ENCODE data around the gene DACH1.
A peak's percentile ranks its signal among the peaks of the same experiment; 100 is the strongest.

DACH1 gene

DNA sequence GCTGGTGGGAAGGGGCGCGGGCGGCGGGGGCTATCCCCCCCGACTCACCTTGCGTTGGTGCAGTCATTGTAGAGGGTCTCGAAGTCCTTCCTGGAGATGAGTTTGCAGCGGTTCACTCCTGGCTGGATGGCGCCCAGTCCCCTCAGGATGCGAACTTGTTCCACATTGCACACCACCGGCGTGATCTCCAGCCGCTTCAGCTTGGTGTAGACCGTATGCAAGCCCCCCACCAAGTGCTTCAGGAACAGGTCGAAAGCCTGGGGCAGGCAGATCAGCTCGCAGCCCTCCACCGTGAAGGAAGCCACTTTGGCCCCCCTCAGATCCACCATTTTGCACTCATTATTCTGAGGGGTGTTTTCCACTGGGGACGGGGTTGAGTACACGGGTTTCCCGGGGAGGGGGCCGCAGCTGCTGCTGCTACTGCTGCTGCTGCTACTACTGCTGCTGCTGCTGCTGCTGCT lies 1.1 kb downstream of the DACH1 start:
- no peaks in the 10 kb centered on the region for H3K36me3 ChIP-seq (ENCODE audit: control insufficient read depth, insufficient read depth, low read length)
- peak overlapping the region; percentile 71 for H3K4me3 ChIP-seq (ENCODE audit: low read depth, low read length)
- H3K9me3 ChIP-seq (ENCODE audit: control insufficient read depth, insufficient read depth, low read length), result no peaks in the 10 kb centered on the region
- H3K27me3 ChIP-seq (ENCODE audit: control insufficient read depth, insufficient read depth, low read length), result peaks cover 92% of the 10 kb centered on the region
- H3K27ac ChIP-seq (ENCODE audit: low read depth, low read length), result no peak overlapping the region
- no peak overlapping the region for H3K9ac ChIP-seq (ENCODE audit: low read depth, low read length)
- H3K4me1 ChIP-seq (ENCODE audit: control insufficient read depth, insufficient read depth, low read length), result peaks cover 25% of the 10 kb centered on the region

DNA sequence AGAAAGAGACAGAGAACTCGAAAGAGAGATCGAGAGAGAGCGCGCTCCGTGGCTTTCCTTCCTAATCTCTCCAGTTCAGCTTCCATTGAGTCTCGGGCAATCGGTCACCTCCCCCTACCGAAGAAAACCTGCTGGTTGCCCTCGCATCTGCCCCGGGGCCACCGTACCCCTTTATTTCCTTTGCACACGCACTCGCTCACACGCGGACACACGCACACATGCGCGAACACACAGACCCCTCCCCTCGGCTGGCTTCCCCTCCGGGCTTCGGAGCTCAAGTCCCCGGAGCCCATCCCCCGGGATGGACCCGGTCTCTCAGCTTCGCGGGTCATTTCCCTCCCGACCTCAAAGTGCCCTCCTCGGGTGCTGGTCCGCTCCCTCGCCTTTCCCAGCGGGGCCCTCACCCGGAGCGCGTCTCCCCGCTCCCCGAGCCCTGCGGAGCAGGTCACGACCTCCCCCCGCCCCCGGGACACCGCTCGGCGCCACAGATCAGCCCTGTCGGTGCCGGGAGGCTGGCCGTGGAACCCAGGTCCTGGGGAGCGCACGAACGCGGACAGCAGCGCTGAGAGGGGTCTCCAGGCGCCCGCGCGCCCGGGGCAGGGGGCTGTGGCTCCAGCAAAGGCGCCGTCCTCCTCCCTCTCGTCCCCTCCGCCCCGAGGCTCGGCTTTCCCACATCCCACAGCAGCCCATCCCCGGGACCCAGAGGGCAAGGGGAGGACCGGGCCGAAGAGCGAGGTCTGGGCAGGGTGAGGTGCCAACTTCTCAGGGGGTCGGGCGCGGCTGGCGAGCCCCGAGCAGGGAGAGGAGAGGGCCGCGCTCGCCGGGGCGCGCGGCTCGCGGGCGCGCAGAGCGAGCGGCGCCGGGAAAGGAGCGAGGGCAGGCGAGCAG lies 1.8 kb downstream of the DACH1 start:
- no peak overlapping the region for H3K9ac ChIP-seq (ENCODE audit: low read depth, low read length)
- H3K4me1 ChIP-seq (ENCODE audit: control insufficient read depth, insufficient read depth, low read length), result peaks cover 19% of the 10 kb centered on the region
- no peak overlapping the region for H3K27ac ChIP-seq (ENCODE audit: low read depth, low read length)
- H3K9me3 ChIP-seq (ENCODE audit: control insufficient read depth, insufficient read depth, low read length), result no peaks in the 10 kb centered on the region
- H3K27me3 ChIP-seq (ENCODE audit: control insufficient read depth, insufficient read depth, low read length), result peaks cover 86% of the 10 kb centered on the region
- peak overlapping the region; percentile 71 for H3K4me3 ChIP-seq (ENCODE audit: low read depth, low read length)
- H3K36me3 ChIP-seq (ENCODE audit: control insufficient read depth, insufficient read depth, low read length), result no peaks in the 10 kb centered on the region

DNA sequence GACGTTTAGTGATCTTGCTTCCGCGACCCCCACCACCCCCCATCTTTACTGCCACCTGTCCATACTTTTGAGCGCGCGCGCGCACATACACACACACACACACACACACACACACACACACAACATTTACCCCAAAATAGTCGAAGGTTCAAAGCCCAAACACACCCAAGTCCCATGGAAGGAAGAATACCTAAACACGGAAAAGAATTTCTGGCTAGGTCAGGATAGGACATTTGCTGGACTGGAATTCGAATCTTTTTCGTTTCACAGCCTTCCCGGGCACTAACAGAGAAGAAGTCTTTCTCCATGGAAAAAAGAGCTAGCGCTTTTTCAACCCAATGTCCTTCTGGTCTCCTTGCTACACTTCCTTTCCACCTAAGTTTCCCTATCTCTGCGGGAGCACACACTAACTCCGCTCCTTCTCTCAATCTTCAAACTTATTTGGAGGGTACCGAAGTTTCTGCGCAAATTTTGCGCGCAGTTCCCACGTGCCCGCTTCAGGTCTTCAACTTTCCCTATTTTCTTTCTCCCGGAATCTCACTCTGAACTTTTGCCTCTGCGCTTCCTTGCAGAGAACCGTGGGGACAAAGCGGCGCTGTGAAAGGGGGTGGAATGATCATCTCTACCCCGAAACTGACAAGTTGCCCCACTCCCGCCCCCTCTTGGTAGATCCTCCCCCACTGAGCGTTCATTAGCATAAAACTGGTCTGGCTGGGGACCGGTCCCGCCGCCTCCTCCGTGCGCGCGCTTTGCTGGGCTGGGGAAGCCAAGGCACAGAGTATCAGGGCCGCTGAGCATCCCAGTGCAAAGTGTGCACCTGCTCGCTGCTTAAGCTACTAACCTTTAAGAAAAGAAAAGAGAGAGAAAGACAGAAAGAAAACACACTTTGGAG lies 2.7 kb downstream of the DACH1 start:
- H3K36me3 ChIP-seq (ENCODE audit: control insufficient read depth, insufficient read depth, low read length), result no peaks in the 10 kb centered on the region

DNA sequence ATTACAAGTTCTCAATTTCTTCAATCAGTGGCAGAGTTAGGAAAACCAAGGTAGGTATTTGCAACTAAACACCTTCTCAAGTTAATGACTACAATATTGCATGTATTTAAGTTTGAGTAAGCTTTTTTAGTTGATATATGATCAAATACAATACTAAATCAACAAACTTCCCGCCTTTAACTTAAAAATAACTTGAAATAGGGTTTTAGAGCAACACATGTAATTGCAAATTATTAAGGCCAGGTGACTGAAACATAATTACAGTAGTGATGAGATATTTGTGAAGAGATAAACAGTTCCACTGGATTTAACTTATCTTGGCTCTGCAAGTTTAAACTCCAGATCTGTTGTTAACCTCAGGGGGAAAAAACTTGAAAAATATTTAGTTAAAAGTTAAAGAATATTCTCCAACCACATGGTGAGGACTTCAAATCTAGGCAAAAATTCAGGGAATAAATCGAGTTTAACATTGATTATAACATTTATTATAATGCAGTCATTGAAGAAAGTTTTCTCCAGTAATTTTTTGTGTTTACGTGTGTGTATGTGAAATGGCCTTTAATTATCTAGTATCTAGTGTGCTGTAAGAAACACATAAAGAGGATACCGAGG lies 3.6 kb downstream of the DACH1 start:
- H3K9me3 ChIP-seq (ENCODE audit: control insufficient read depth, insufficient read depth, low read length), result no peaks in the 10 kb centered on the region
- no peak overlapping the region for H3K9ac ChIP-seq (ENCODE audit: low read depth, low read length)
- no peaks in the 10 kb centered on the region for H3K36me3 ChIP-seq (ENCODE audit: control insufficient read depth, insufficient read depth, low read length)
- H3K4me1 ChIP-seq (ENCODE audit: control insufficient read depth, insufficient read depth, low read length), result peaks cover 8% of the 10 kb centered on the region
- no peak overlapping the region for H3K4me3 ChIP-seq (ENCODE audit: low read depth, low read length)
- H3K27ac ChIP-seq (ENCODE audit: low read depth, low read length), result no peak overlapping the region
- peaks cover 69% of the 10 kb centered on the region for H3K27me3 ChIP-seq (ENCODE audit: control insufficient read depth, insufficient read depth, low read length)

More for the DNA sequence above, 2.7 kb downstream of the DACH1 start:
- Histone ChIP-seq H3K27ac (ENCODE audit: low read depth, low read length) (no peak overlapping the region), H3K4me1 (ENCODE audit: control insufficient read depth, insufficient read depth, low read length) (peaks cover 12% of the 10 kb centered on the region), H3K27me3 (ENCODE audit: control insufficient read depth, insufficient read depth, low read length) (peaks cover 79% of the 10 kb centered on the region), H3K4me3 (ENCODE audit: low read depth, low read length) (peak overlapping the region; percentile 71), H3K9me3 (ENCODE audit: control insufficient read depth, insufficient read depth, low read length) (no peaks in the 10 kb centered on the region), H3K9ac (ENCODE audit: low read depth, low read length) (no peak overlapping the region)

DNA sequence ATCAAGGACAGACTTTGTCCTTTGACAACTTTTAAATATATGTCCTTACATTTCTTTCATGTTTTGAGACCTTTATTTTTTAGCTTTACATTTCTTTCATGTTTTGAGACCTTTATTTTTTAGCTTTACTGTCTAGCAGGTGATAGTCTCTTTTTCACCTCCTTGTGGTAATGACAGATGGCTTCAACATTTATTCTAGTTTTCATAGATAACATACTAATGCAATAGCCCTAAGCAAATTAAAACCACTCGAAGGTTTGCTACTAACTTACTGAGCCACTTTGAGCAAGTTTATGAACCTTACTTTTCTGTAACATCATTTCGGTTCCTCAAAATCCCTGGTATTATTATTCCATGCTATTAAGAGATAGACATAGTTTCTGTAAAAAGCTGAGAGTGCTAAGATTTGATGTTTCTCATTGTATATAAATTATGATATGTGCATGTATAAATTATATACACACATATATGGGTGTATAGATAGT lies 4.5 kb downstream of the DACH1 start:
- no peak overlapping the region for H3K9ac ChIP-seq (ENCODE audit: low read depth, low read length)
- H3K27me3 ChIP-seq (ENCODE audit: control insufficient read depth, insufficient read depth, low read length), result peaks cover 60% of the 10 kb centered on the region
- H3K4me3 ChIP-seq (ENCODE audit: low read depth, low read length), result no peak overlapping the region

DNA sequence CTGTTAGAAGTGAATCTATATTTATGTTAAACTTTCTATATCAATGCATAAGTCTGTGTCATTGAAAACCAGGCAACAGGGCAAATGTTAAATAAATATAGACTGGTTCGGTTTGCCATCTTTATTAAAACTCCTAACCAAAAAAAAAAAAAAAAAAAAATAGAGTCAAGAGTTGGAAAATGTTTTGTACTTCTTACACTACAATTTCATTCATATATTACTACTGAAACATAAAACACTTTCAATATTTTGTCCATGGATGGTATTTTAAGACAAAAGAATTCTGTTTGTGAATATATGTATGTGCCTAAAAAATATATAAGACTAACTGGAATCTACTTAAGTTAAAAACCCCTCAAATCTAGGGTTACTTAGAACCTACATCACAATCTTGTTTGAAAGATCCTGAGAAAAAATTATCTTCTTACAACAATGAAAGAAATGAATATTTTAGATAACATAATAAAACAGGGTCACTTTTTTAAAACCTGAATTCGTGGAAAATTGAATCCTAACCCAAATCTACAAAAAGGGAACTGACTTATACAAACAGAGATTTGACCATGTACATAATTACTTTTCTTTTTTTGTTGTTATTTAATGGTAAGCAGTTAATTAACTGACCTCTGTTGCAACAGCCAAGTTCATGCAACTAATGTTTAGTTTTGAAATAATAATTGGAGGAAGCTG lies 5.1 kb downstream of the DACH1 start:
- Histone ChIP-seq H3K27me3 (ENCODE audit: control insufficient read depth, insufficient read depth, low read length) (peaks cover 54% of the 10 kb centered on the region), H3K4me3 (ENCODE audit: low read depth, low read length) (no peak overlapping the region), H3K27ac (ENCODE audit: low read depth, low read length) (no peak overlapping the region), H3K9ac (ENCODE audit: low read depth, low read length) (no peak overlapping the region), H3K4me1 (ENCODE audit: control insufficient read depth, insufficient read depth, low read length) (peaks cover 4% of the 10 kb centered on the region; the same call in 1 of the 2 replicates), H3K36me3 (ENCODE audit: control insufficient read depth, insufficient read depth, low read length) (no peaks in the 10 kb centered on the region), H3K9me3 (ENCODE audit: control insufficient read depth, insufficient read depth, low read length) (no peaks in the 10 kb centered on the region)

More for the DNA sequence above, 4.5 kb downstream of the DACH1 start:
- Histone ChIP-seq H3K4me1 (ENCODE audit: control insufficient read depth, insufficient read depth, low read length) (peaks cover 4% of the 10 kb centered on the region; the same call in 1 of the 2 replicates), H3K9me3 (ENCODE audit: control insufficient read depth, insufficient read depth, low read length) (no peaks in the 10 kb centered on the region), H3K27ac (ENCODE audit: low read depth, low read length) (no peak overlapping the region), H3K36me3 (ENCODE audit: control insufficient read depth, insufficient read depth, low read length) (no peaks in the 10 kb centered on the region)

DNA sequence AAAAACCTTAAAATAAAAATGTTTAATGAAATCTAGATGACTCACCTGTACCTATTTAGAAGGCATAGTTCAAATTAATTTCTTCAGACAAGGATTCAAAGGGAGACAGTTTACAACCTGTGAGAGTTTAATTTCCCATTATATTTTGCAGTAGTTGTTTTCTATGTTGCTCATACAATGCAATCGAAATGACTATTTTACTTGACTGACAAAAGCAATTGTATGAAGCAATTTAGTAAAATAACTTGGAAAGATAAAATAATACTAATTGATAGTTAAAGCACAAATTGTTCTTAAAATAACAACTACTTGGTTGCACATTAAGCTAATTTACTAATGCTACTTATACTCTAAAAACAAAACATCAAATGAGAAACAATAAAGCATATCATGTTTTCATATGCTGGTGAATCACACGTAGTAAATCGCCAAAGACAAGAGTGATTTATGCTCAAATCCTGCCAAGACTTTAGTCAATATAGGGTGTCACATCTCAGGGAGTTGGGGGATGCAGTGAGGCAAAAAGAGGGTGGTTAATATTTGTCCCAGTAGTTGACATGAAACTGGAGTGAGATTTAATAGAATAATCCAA lies 6.4 kb downstream of the DACH1 start:
- H3K9ac ChIP-seq (ENCODE audit: low read depth, low read length), result no peak overlapping the region
- H3K9me3 ChIP-seq (ENCODE audit: control insufficient read depth, insufficient read depth, low read length), result no peaks in the 10 kb centered on the region
- no peak overlapping the region for H3K27ac ChIP-seq (ENCODE audit: low read depth, low read length)
- H3K36me3 ChIP-seq (ENCODE audit: control insufficient read depth, insufficient read depth, low read length), result no peaks in the 10 kb centered on the region
- H3K4me1 ChIP-seq (ENCODE audit: control insufficient read depth, insufficient read depth, low read length), result peaks cover 4% of the 10 kb centered on the region; the same call in 1 of the 2 replicates
- H3K27me3 ChIP-seq (ENCODE audit: control insufficient read depth, insufficient read depth, low read length), result peaks cover 43% of the 10 kb centered on the region
- H3K4me3 ChIP-seq (ENCODE audit: low read depth, low read length), result no peak overlapping the region

DNA sequence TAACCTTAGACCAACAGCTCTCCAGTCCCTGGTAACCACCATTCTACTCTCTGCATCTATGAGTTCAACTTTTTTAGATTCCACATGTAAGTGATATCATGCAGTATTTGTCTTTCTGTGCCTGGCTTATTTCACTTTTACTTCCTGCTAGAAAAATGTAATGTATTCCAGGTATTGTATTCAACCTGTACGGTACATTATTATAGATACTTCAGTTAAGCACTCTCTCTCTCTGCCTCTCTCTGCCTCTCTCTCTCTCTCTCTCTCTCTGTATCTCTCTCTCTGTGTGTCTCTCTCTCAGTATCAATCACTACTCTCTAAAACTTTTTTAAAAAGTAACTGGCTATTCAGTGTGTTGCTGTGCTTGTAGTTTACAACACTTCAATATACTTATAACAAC lies 8.4 kb downstream of the DACH1 start:
- H3K36me3 ChIP-seq (ENCODE audit: control insufficient read depth, insufficient read depth, low read length), result no peaks in the 10 kb centered on the region
- no peak overlapping the region for H3K4me3 ChIP-seq (ENCODE audit: low read depth, low read length)
- H3K27me3 ChIP-seq (ENCODE audit: control insufficient read depth, insufficient read depth, low read length), result peaks cover 23% of the 10 kb centered on the region
- H3K9me3 ChIP-seq (ENCODE audit: control insufficient read depth, insufficient read depth, low read length), result no peaks in the 10 kb centered on the region
- H3K9ac ChIP-seq (ENCODE audit: low read depth, low read length), result no peak overlapping the region
- no peak overlapping the region for H3K27ac ChIP-seq (ENCODE audit: low read depth, low read length)
- H3K4me1 ChIP-seq (ENCODE audit: control insufficient read depth, insufficient read depth, low read length), result no peaks in the 10 kb centered on the region; the same call in 1 of the 2 replicates

DNA sequence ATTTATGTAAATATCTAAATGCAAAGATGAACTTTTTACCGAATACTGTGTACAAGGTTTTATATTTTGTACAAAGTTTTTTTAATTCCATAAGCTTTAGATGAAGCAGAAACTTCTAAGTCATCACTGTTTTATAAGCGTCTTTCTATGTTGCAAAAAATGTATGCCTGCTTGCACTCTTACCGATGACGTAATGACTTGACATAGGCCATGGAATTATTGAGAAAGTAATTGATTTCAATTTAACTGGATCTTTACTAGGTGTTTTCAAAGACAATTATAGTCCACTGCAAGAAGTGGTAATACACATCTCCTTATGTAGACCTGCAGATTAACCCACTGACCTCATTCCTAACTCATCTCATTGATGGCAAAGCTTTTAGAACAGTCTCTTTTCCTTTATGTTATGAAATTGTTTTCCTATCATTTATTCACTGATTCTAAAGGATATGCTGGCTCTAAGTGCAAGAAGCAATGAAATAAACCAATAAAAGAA lies 10.4 kb downstream of the DACH1 start:
- no peak overlapping the region for H3K27ac ChIP-seq (ENCODE audit: low read depth, low read length)
- H3K9ac ChIP-seq (ENCODE audit: low read depth, low read length), result no peak overlapping the region
- H3K27me3 ChIP-seq (ENCODE audit: control insufficient read depth, insufficient read depth, low read length), result peaks cover 3% of the 10 kb centered on the region; the same call in 1 of the 2 replicates
- no peak overlapping the region for H3K4me3 ChIP-seq (ENCODE audit: low read depth, low read length)
- no peaks in the 10 kb centered on the region for H3K9me3 ChIP-seq (ENCODE audit: control insufficient read depth, insufficient read depth, low read length)
- H3K36me3 ChIP-seq (ENCODE audit: control insufficient read depth, insufficient read depth, low read length), result no peaks in the 10 kb centered on the region
- H3K4me1 ChIP-seq (ENCODE audit: control insufficient read depth, insufficient read depth, low read length), result no peaks in the 10 kb centered on the region

DNA sequence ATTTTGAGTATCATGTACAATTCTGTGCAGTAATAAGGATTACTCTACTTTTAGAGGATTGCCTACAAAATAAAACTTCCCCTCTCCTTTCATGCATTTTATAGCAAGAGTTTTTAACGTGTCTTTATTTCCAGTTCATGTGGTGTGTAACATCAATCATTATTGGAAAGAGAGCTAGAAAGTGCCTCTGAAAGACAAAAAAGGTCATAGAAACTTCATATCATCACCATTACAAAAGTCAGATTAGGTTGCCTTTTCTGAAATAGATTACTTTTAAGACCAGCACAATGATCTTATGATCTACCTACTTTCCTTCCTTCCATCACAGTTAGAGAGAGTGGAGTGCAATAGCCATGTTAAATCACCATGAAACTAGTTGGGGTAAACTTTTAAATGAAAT lies 12.6 kb downstream of the DACH1 start:
- no peak overlapping the region for H3K9ac ChIP-seq (ENCODE audit: low read depth, low read length)
- H3K4me3 ChIP-seq (ENCODE audit: low read depth, low read length), result no peak overlapping the region
- no peaks in the 10 kb centered on the region for H3K9me3 ChIP-seq (ENCODE audit: control insufficient read depth, insufficient read depth, low read length)
- H3K27me3 ChIP-seq (ENCODE audit: control insufficient read depth, insufficient read depth, low read length), result no peaks in the 10 kb centered on the region
- H3K36me3 ChIP-seq (ENCODE audit: control insufficient read depth, insufficient read depth, low read length), result no peaks in the 10 kb centered on the region
- H3K27ac ChIP-seq (ENCODE audit: low read depth, low read length), result no peak overlapping the region
- no peaks in the 10 kb centered on the region for H3K4me1 ChIP-seq (ENCODE audit: control insufficient read depth, insufficient read depth, low read length)

Measured in HUES48 (cell line).